HUES64 (cell line): Measurements from ENCODE around the gene CEP170.

ENCODE experiments used
- H3K27ac ChIP-seq: 2 replicates; pipeline ENCODE4 v1.7.0; 2013; ENCODE audit warnings: low read depth, low read length, inconsistent platforms
- H3K27me3 ChIP-seq: 2 replicates; pipeline ENCODE4 v1.6.1; 2013; ENCODE audit warnings: mild to moderate bottlenecking, low read length; ENCODE audit not compliant: insufficient read depth
- H3K36me3 ChIP-seq: 2 replicates; pipeline ENCODE4 v1.6.1; 2013; ENCODE audit warnings: mild to moderate bottlenecking, low read length; ENCODE audit not compliant: insufficient read depth
- H3K4me1 ChIP-seq: 2 replicates; pipeline ENCODE4 v1.6.1; 2013; ENCODE audit warnings: mild to moderate bottlenecking, low read length, moderate library complexity; ENCODE audit not compliant: insufficient read depth
- H3K4me3 ChIP-seq: 2 replicates; pipeline ENCODE4 v1.5.1; 2013; ENCODE audit warnings: mild to moderate bottlenecking, low read length, moderate library complexity
- H3K9ac ChIP-seq: 2 replicates; pipeline ENCODE4 v1.6.1; 2013; ENCODE audit warnings: mild to moderate bottlenecking, low read depth, low read length
- H3K9me3 ChIP-seq: 2 replicates; pipeline ENCODE4 v1.6.1; 2013; ENCODE audit warnings: low read depth, low read length; ENCODE audit not compliant: insufficient read depth
- WGBS: fragments of 150-250, 120-280 bp; methylation state at CpG from one replicate; pipeline ENCODE4 v1.1.7; 2013; ENCODE audit warnings: missing lambda C conversion rate; 5-methylcytosine and 5-hydroxymethylcytosine counted together

The CEP170 gene

DNA sequence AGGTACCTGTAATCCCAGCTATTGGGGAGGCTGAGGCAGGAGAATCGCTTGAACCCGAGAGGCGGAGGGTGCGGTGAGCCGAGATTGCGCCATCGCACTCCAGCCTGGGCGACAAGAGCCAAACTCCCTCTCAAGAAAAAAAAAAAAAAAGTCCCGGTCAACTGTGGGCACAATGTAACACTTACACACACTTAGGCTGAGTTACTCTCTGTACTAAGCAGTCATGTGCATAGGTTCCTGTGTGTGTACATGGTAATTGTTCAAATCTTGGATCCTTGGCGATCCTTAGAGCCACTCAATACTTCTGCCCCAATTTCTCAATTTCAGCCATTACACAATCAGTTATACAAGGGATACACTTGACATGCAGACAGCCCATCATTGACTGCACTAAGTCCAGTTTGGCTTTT is 12.4 kb upstream of the CEP170 start:
- Histone ChIP-seq H3K4me3 (no peak overlapping the region), H3K36me3 (0 out of 2 replicates have a peak, but pooled peaks cover 2% of the 10 kb centered on the region), H3K9ac (no peak overlapping the region), H3K9me3 (no peaks in the 10 kb centered on the region), H3K27ac (no peak overlapping the region), H3K4me1 (peaks cover 11% of the 10 kb centered on the region), H3K27me3 (no peaks in the 10 kb centered on the region)
- WGBS: 87% methylated on average over 9 of the region's 10 CpGs

DNA sequence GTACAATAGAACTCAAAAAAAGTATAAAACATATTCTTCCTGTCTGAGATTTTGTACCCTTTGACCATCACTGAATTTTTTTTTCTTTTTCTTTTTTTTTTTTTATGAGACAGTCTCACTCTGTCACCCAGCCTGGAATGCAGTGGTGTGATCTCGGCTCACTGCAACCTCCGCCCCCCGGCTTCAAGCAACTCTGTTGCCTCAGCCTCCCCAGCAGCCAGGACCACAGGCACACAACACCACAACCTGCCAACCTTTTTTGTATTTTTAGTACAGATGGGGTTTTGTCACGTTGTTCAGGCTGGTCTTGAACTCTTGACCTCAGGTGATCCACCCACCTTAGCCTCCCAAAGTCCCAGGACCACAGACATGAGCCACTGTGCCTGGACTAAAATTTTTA is 11.2 kb upstream of the CEP170 start:
- Histone ChIP-seq H3K4me3 (no peak overlapping the region), H3K9ac (no peak overlapping the region), H3K4me1 (peaks cover 11% of the 10 kb centered on the region), H3K9me3 (no peaks in the 10 kb centered on the region), H3K27ac (no peak overlapping the region), H3K27me3 (no peaks in the 10 kb centered on the region), H3K36me3 (no peaks in the 10 kb centered on the region)
- WGBS: 95% methylated on average over 4 of the region's 4 CpGs

DNA sequence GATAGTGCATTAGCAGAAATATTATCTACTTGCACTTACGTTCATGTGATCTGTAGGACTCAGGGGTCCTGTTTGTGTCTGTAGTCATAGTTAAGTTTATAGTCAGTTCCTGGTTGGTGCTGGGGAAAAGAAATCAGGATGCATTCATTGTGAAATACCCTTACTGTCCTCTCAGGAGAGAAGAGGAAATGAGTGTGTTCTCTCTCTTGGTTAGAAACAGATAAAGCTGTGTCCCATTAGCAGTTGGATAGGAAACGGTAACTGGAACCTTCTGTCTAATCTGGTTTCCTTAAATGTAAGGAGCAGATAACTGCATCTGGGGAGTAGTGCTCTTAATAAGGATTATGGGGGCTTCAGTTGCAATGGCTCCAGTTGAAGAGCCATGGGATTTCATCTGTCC is 9.6 kb upstream of the CEP170 start:
- H3K9me3 ChIP-seq: no peaks in the 10 kb centered on the region
- no peak overlapping the region for H3K9ac ChIP-seq
- H3K4me3 ChIP-seq: no peak overlapping the region
- no peaks in the 10 kb centered on the region for H3K36me3 ChIP-seq
- WGBS: 96% methylated on average over 2 of the region's 2 CpGs
- H3K4me1 ChIP-seq: peaks cover 10% of the 10 kb centered on the region
- no peak overlapping the region for H3K27ac ChIP-seq
- H3K27me3 ChIP-seq: no peaks in the 10 kb centered on the region

DNA sequence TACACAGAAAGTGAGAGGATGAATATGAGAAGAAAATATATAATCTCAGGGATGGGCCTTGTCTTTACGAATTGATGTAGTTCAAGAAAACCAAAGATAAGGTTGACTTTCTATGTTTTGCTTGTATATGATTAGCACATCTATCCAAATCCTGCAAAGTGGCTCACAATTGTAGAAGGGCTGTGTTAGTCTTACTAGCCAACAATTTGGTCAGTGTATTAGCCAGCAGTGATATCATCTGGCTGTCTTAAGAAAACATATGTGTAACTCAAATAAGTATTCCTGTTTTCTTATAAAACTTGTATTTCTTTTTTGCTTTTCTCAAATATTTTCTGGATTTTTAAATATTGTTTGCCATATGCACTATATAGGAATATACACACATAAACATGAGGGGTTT is 6.3 kb upstream of the CEP170 start:
- Histone ChIP-seq H3K9me3 (no peaks in the 10 kb centered on the region), H3K36me3 (no peaks in the 10 kb centered on the region), H3K27ac (no peak overlapping the region), H3K9ac (no peak overlapping the region), H3K4me3 (no peak overlapping the region), H3K4me1 (peaks cover 3% of the 10 kb centered on the region; the same call in 1 of the 2 replicates), H3K27me3 (no peaks in the 10 kb centered on the region)
- WGBS: 95% methylated on average over 1 of the region's 1 CpG

DNA sequence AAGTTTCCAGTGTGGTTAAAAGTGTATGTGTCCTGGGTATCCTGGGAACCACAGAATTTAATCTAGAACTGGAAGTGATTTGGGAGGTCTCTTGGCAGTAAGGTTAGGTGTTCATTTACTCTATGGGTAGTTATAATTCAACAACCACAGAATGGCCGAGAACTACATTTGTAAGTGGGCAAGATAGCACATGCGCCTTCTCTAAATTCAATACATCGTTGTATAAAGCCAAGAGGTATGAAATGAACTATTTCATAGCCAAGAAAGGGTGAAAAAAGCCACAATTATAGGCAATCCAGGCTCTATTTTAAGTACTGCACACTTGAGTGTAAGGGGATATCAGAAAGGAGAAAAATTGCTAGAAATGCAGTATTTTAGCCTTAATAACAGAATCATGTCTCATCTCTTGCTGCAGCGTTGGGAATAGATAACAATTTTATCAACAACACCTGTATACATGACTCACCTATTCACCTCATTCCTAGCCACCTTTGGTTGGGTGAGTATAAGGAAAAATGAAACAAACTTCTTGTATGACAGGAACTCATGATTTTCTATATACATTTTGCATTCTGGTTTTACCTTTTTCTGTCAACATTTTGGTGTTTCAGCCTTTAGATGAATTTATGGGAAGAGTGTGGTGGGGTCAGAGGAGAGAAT is 5.3 kb upstream of the CEP170 start:
- Histone ChIP-seq H3K4me1 (peaks cover 4% of the 10 kb centered on the region; the same call in 1 of the 2 replicates), H3K27ac (no peak overlapping the region), H3K4me3 (no peak overlapping the region), H3K9ac (no peak overlapping the region), H3K9me3 (no peaks in the 10 kb centered on the region), H3K36me3 (no peaks in the 10 kb centered on the region), H3K27me3 (no peaks in the 10 kb centered on the region)
- WGBS: 97% methylated on average over 3 of the region's 4 CpGs

DNA sequence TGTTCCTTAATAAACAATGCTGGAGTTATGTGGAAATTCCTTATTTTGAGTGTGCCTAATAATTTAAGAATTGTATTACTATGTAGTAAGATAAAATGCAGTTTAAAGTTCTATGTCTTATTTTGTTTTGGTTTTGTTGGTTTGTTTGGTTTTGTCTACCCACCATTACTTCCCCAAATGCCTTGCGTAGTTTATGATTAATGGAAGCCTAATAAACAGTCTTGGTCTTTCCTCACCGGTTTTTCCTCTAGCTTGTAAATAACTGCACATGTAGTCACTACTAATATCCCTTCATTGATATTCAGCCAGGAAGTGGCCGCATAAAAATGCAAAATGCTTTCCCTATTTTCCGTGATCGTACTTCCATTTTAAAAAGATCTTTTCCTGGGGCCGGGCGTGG is 3.6 kb upstream of the CEP170 start:
- H3K27me3 ChIP-seq: no peaks in the 10 kb centered on the region
- no peak overlapping the region for H3K4me3 ChIP-seq
- H3K27ac ChIP-seq: no peak overlapping the region
- H3K9ac ChIP-seq: no peak overlapping the region
- no peaks in the 10 kb centered on the region for H3K36me3 ChIP-seq
- 97% methylated on average over 7 of the region's 7 CpGs for WGBS
- H3K4me1 ChIP-seq: peaks cover 4% of the 10 kb centered on the region; the same call in 1 of the 2 replicates
- H3K9me3 ChIP-seq: no peaks in the 10 kb centered on the region

DNA sequence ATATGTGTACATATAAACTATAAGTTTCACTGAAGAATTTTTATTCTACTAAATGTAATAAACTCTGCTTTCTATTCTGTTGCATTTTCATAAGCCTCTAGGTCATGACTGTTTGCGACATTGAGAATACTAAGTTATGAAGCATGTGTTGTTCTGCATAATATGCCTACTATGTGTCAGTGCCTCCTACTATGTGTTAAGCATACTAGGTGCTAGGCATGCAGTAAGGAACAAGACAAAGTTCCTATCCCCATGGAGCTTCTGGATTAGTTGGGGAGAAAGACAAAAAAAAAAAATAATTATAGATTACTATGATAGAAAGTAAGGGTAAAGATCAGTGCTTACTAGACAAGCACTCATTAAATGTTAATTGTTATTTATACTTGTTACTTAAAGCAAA is 2.1 kb upstream of the CEP170 start:
- no peak overlapping the region for H3K9ac ChIP-seq

DNA sequence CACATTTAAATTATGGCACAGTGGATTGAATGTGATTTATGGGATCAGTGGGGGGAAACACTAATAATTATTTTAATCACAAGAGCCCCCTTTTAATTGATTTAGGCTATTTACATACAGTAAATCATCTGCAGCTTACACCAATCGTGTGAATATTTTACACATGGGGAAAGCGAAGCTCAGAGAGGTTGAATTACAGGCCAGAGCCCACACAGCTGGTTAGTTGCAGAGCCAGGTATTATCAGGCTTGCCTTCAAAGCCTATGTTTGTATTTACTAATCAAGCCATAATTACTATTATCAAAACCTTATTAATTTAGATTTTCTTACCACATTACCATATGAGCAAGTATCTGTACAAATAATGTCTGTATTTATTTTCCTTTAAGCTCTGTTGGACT is 1.5 kb upstream of the CEP170 start:
- peaks cover 26% of the 10 kb centered on the region for H3K4me1 ChIP-seq
- H3K9me3 ChIP-seq: no peaks in the 10 kb centered on the region
- 65% methylated on average over 2 of the region's 2 CpGs for WGBS
- no peaks in the 10 kb centered on the region for H3K27me3 ChIP-seq
- H3K4me3 ChIP-seq: peak overlapping the region; percentile 88
- no peak overlapping the region for H3K27ac ChIP-seq
- H3K9ac ChIP-seq: peak overlapping the region; percentile 62; the same call in 1 of the 2 replicates
- H3K36me3 ChIP-seq: no peaks in the 10 kb centered on the region

More for the DNA sequence above, 2.1 kb upstream of the CEP170 start:
- no peak overlapping the region; the same call in 1 of the 2 replicates for H3K4me3 ChIP-seq
- peaks cover 20% of the 10 kb centered on the region for H3K4me1 ChIP-seq
- H3K27ac ChIP-seq: no peak overlapping the region
- WGBS: 94% methylated on average over 1 of the region's 1 CpG
- no peaks in the 10 kb centered on the region for H3K36me3 ChIP-seq
- no peaks in the 10 kb centered on the region for H3K9me3 ChIP-seq
- H3K27me3 ChIP-seq: no peaks in the 10 kb centered on the region

DNA sequence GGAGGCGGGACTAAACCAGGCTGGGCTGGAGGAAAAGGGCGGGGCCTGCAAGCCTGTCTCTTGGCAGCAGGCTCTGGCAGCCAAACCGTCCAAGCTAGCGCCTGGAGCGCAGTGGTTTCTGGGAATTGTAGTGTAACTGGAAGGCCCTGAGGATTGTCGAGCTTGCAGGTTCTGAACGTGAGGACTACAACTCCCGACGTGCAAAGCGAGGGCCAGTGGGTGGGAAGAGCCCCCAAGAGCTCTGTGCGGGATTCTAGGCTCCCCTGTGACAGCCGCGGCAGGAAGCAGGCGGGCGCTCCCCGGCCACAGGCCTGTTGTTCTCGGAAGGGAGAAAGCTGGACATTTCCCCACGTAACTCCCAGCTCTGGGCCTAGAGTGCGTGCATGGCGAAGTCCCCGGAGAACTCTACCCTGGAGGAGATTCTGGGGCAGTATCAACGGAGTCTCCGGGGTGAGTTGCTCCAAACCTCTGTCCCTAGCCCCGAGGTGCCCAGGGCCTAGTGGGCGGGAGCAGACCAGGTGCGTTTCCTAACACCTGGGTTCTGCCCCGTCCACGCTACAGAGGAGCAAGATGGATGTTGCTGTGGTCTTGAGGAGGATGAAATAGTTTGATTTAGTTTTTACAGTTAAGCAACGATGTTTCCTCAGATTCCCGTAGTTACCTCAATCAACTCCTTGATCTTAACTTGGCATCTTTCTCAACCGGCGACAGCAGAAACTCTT is 871 bp upstream of the CEP170 start, which contains the start of gene SDCCAG8:
SDCCAG8 (plus strand) TSS at position 251 of the 722 bp plus-strand sequence; CDS start at position 384, 133 bp downstream.
- Histone ChIP-seq H3K27me3 (no peaks in the 10 kb centered on the region), H3K9ac (peak within 1 kb of the TSS; percentile 90), H3K27ac (peak within 1 kb of the TSS; percentile 88), H3K4me1 (peaks cover 32% of the 10 kb centered on the region), H3K9me3 (no peaks in the 10 kb centered on the region), H3K4me3 (peak within 1 kb of the TSS; percentile 88), H3K36me3 (no peaks in the 10 kb centered on the region)
- WGBS: 3% methylated on average over 32 of the region's 32 CpGs

DNA sequence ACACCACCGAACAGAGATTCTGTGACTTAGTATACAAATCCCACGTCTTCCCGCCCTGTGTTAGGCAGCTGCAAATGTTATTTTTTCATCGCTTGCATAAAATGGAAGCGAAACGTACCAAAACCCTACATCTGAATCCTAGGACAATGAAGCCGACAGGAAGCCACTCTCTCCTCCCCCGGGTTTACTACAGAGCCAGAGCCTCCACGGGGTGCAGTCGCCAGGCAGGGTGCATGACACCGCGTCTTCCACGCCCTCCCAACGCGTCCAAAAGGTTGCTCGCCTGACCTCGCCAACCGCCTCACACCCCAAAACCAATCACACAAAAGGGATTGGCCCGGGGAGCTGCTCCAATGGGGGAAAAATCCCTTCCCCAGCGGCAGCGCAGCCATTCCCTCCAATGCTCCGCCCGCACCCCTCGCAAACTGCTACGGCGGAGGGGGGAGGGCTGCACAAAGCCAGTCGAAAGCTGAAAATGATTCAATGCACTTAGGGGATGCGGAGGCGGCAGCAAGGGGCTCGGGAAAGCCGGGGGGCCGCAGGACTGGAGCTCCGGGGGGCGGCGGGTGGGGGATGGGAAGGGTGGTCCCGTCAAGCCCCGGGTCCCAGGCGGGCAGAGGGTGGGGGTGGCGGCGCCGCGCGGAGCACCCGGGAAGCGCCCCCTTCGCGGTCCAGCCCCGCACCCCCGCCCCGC is 701 bp downstream of the CEP170 start:
- no peaks in the 10 kb centered on the region for H3K9me3 ChIP-seq
- H3K4me3 ChIP-seq: peak overlapping the region; percentile 88
- peaks cover 46% of the 10 kb centered on the region for H3K4me1 ChIP-seq
- under 1% methylated on average over 50 of the region's 50 CpGs for WGBS
- no peaks in the 10 kb centered on the region for H3K27me3 ChIP-seq
- peak overlapping the region; percentile 90 for H3K9ac ChIP-seq
- H3K36me3 ChIP-seq: no peaks in the 10 kb centered on the region
- H3K27ac ChIP-seq: peak overlapping the region; percentile 88

DNA sequence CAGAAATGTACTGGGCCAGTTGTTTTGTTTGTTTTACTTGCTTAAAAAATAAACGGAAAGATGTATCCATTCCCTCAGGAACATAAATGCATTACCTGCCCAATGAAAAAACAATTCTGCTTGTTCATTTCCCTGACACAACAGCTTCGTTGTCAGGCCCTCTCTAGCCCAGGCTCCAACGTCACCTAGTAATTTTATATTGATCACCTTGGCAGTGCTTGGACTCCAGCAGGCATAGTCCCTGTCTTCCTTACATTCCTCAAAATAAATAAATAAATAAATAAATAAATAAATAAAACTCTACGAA is 1.2 kb downstream of the CEP170 start:
- Histone ChIP-seq H3K4me1 (peaks cover 46% of the 10 kb centered on the region), H3K27ac (peak overlapping the region; percentile 88; the same call in 1 of the 2 replicates), H3K36me3 (no peaks in the 10 kb centered on the region), H3K27me3 (no peaks in the 10 kb centered on the region), H3K9me3 (no peaks in the 10 kb centered on the region), H3K4me3 (peak overlapping the region; percentile 88), H3K9ac (peak overlapping the region; percentile 90; the same call in 1 of the 2 replicates)
- WGBS: 2% methylated on average over 4 of the region's 4 CpGs
